Fibroblast of skin of left biceps (primary cell): Measurements from ENCODE around the gene STK32B.

Source experiments
- DNase-seq, 2 experiments: peaks; one replicate each; pipeline ENCODE4 v3.0.0-alpha.2; 2013; ENCODE audit warnings: low read depth in 2 of 2

Gene STK32B

GRCh38 chr4:5469151-5469775 lies 418.0 kb downstream of the STK32B start:
- DNase-seq: no peak

GRCh38 chr4:5469861-5470260 lies 418.6 kb downstream of the STK32B start:
- DNase-seq: no peak

- DNase-seq: no peak
Measured at GRCh38 chr4:5470318-5471198, 419.3 kb downstream of the STK32B start.

DNA sequence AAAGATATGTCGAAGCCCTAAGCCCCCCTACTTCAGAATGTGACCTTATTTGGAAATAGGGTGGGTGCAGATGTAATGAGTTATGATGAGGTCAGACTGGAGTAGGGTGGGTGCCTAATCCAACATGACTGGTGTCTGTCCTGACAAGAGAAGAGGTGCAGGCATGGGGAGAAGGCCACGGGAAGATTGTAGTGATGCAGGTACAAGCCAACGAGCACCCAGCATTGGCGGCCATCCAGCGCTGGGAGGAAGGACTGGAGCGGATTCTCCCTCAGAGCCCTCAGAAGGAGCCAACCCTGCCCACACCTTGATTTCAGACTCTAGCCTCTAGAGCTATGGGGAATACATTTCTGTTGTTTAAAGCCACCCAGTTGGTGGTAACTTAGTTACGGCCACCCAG lies 419.9 kb downstream of the STK32B start:
- no peak for DNase-seq

- DNase-seq: no peak
Measured at GRCh38 chr4:5471691-5472090, 420.4 kb downstream of the STK32B start.

- no peak for DNase-seq
Measured at GRCh38 chr4:5472160-5472591, 420.9 kb downstream of the STK32B start.

DNA sequence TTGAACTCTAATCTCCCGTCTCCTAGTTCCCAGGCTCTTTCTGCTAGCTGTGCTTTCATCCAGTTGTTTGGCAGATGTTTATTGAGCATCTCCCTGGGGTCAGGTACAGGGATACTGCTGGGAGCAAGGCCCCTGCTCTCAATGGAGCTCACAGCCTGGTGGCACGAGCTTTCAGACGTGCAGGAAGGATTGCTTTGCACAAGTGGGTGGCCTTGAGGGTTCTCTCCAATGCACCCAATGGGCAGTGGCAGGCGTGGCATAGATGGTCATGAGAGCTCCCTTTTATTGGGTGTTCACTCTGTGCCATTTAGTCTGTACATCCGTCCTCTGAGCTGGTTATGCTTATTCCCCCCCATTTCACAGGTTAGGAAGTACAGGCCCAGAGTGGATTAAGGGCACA lies 421.8 kb downstream of the STK32B start:
- DNase-seq: no peak

GRCh38 chr4:5474756-5475155 lies 423.5 kb downstream of the STK32B start:
- no peak for DNase-seq

DNA sequence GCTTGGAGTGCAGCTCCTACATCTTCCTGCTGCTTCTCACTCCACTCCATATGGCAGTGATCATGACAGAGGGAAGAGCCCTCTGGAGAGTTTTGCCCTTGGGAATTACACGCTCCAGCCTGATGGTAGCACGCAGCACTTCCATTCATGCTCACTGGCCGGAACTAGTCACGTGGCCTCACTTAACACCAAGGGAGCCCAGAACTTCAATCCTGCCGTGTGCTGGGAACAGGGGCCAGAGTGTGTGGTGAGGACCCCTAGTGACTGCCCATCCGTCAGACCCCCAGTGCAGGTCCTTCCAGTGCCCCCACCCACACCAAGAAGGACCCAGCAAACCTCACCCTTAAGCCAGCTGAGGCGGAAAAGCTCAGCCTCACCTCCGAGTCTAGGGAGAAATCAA lies 426.3 kb downstream of the STK32B start:
- DNase-seq: no peak

DNA sequence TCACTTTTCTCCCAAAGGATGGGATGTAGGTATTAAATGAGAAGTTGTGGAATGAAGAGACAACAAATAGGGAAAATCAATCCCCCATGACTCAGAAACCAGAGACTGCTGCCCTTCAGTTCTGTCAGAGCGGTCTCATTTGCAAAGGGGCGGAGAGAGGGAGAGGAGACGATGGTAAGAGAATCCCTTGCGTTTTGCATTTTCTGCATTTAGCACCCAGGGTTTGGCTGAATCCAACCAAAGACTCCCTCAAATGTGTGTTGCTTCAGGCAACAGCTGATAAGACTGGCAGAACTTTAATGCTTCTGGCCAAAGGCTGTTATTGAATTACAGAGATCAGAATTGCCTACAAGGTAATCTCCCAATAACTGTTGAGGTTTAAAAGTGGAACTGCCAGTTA lies 426.9 kb downstream of the STK32B start:
- no peak for DNase-seq

DNA sequence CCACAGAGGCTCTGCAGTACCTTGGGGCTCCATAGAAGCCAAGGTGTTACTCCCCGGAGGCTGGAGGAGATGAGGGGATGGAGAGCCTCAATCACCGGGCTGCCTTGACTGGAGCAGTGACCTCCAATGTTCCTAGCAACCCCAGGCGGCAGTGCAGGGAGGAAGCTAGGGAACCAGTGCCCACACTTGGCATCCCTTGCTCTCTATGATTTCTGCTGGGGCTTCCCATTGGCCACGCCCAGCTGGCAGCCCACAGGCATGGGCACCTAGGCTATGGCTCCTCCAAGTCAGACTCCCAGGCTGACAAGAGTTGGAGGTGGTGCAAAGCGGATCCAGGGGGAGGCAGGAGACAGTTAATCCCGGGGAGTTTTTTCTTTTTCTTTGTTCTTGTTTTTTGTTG lies 427.4 kb downstream of the STK32B start:
- no peak for DNase-seq

DNA sequence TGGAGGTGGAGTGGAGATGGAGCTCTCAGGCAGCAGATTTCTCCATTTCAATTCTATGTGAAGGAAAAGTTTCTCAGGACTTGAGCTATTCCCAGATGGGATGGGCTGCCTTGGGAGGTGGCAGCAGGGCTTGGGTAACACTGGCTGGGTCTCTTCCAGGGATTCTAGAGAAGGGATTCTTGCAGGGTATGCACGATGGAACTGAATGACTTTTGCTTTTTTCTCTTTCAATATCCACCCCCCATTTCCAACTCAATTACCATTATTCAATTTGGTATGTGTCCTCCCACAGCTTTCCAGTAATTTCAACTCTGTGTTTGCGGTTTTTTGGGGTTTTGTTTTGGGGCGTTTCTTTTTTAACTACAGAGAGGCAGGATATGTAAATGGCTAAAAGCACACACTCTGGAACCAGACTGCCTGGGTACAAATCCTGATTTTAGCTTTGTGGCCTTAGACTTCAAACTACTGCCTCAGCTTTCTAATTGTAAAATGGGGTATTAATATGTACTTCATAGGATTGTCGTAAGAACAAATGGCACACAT lies 428.3 kb downstream of the STK32B start:
- no peak for DNase-seq

DNA sequence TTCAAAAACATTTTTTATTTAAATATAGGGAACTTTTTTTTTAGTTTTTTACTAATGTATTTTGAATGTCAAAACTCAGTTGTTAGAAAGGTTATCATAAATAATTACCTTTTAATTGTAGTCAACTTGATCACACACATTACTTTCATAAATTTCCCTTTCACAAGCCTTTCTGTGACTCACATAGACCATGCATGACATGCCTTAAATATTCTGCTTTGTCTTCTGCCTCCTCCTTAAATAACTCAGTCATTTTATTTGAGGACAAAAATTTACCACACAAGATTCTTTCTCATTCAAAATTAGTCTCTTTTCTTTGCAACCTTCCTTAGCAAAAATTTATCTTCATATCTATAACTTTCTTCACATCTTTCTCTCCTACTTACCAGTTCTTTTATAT lies 437.1 kb downstream of the STK32B start:
- DNase-seq: no peak

DNA sequence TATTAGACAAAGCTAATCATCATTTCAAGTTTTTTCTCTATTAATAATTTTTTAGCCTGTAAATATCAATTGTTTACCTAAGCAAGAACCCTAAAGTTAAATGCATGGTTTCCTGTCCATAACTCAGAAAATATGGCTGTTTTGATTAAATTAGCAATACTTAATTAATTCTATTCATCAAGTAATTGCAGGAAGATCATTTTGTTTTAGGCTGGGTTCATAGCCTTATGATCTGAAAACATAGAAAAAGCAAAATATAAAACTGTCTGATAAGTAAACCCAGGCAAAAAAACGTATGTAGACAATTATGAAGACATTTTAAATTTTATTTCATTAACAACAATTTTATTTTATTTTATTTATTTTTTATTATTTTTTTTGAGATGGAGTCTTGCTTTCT lies 438.0 kb downstream of the STK32B start:
- no peak for DNase-seq

DNA sequence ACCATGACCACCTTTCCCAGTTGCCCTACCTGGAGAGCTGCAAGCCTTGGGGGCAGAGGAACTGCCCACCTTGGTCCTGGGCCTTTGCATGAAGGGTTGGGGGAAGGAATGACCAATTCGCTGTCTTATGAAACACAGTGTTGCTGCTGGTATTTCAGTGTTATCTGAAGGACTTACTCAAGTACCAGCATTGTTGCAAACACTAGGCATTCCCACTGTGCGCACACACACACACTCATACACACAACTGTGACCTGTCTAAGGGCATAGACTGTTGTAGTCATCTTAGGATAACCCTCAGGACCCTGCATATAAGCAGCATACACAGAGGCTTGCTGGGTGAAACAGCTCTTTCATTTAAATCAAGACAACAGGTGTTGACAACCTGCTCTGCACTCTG lies 446.2 kb downstream of the STK32B start:
- DNase-seq: no peak

DNA sequence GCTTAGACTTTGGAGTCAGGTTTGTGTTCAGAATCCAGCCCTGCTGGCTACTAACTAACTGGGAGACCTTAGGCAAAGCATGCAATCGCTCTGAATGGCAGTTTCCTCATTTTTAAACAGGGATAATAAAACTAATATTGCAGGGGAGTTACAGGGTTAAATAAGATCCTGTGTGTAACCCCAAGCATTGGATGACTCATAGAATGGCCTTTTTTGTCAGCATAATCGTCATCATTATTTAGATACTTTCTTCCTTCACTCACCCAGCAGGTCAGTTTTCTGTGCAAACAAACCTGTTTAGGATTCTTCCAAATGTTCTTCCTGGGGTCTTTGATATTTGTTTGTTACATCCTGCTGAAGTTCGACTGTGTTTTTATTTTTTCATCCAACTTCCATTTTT lies 448.9 kb downstream of the STK32B start:
- DNase-seq: no peak

- no peak for DNase-seq
Measured at GRCh38 chr4:5503336-5503936, 452.2 kb downstream of the STK32B start.

DNA sequence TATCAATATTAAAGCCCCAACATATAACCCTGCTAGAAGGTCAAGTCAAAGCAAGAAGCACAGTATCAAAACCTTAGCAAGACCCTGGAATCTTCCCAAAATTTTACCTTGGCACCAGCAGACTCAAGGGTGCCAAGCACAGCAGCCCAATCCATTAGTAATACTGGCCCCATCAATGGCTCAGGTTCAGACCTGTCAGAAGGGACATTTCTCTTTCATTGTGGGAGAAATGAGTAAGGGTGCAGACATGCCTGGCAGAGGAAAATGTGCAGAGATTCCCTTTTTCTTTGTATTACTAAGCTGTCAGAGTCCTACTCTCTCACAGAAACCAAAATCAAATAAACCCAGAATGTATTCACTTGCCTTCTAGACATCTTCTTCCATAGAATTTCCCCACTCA lies 453.2 kb downstream of the STK32B start:
- DNase-seq: no peak

- DNase-seq: no peak
Measured at GRCh38 chr4:5510504-5510903, 459.2 kb downstream of the STK32B start.

- no peak for DNase-seq
Measured at GRCh38 chr4:5511791-5512190, 460.5 kb downstream of the STK32B start.

GRCh38 chr4:5515646-5516045 lies 464.4 kb downstream of the STK32B start:
- DNase-seq: no peak

DNA sequence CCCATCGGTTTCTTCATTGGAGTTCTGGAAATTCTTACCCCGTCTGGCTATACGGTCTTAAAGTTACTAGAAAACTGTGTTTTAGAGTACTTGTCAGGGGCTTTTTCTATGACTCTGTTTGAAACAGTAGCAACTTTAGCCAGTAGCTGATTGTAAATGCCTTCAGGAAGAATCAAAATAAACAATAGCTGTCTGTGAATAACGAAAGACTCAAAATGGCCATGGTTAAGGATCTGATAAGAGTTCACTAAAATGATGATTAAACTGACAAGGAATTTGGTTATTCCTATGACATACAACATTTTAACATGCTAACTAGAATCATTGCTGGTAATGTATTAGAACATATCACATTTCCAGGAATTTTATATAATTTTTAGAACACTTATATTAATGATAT lies 466.1 kb downstream of the STK32B start:
- no peak for DNase-seq
